Astrocyte (in vitro differentiated cells and primary cell): ENCODE results near the gene CLCN1.

ENCODE experiments used
- EZH2 ChIP-seq: IDR thresholded peaks from 2 replicates; pipeline ENCODE4 v1.6.1; 2012; ENCODE audit warnings: mild to moderate bottlenecking, low read length, inconsistent platforms; ENCODE audit not compliant: insufficient read depth
- TF ChIP-seq, protein P1 (sequence below): IDR thresholded peaks from 2 replicates; pipeline ENCODE4 v1.5.1; 2011; ENCODE audit warnings: low read depth, mild to moderate bottlenecking, inconsistent platforms, low read length, moderate library complexity; ENCODE audit not compliant: insufficient read depth

DNA sequence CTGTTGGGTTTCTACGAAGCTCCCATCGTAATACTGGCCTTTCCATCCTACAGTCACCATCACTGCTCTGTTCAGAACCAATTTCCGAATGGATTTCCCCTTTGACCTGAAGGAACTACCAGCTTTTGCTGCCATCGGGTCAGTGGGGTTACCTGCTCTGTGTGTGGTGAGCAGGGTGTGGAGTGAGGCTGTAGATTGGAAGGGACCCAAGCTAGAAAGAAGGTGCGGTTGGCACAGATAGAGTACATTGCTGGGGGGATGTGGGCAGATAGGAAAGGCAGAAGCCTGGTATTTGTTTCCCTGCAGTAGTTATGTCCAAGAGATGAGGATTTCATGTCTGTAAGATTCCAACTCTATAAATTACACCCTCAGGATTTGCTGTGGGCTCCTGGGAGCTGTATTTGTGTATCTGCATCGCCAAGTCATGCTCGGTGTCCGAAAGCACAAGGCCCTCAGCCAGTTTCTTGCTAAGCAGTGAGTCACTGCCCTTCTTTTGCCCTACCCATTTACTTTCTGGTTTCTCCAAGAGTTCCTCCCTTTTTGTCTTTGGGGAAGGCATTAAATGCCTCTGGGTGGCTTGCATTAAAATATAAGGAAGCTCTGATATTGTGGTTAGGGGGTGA is 15.4 kb downstream of the CLCN1 start:
- TF ChIP-seq, protein P1, sequence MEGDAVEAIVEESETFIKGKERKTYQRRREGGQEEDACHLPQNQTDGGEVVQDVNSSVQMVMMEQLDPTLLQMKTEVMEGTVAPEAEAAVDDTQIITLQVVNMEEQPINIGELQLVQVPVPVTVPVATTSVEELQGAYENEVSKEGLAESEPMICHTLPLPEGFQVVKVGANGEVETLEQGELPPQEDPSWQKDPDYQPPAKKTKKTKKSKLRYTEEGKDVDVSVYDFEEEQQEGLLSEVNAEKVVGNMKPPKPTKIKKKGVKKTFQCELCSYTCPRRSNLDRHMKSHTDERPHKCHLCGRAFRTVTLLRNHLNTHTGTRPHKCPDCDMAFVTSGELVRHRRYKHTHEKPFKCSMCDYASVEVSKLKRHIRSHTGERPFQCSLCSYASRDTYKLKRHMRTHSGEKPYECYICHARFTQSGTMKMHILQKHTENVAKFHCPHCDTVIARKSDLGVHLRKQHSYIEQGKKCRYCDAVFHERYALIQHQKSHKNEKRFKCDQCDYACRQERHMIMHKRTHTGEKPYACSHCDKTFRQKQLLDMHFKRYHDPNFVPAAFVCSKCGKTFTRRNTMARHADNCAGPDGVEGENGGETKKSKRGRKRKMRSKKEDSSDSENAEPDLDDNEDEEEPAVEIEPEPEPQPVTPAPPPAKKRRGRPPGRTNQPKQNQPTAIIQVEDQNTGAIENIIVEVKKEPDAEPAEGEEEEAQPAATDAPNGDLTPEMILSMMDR, result no peak
- no peak for TF ChIP-seq EZH2
